ENCODE measurements around the gene TBC1D22A. TPM values are rescaled to one million over a fixed set of nuclear protein-coding genes. Genes with fewer than 3 reads are reported as not detected.
A peak's percentile ranks its signal among the peaks of the same experiment; 100 is the strongest.

Gene TBC1D22A
- polyA plus RNA-seq, 1 donor from 2014 or later: 9.3 TPM

DNA sequence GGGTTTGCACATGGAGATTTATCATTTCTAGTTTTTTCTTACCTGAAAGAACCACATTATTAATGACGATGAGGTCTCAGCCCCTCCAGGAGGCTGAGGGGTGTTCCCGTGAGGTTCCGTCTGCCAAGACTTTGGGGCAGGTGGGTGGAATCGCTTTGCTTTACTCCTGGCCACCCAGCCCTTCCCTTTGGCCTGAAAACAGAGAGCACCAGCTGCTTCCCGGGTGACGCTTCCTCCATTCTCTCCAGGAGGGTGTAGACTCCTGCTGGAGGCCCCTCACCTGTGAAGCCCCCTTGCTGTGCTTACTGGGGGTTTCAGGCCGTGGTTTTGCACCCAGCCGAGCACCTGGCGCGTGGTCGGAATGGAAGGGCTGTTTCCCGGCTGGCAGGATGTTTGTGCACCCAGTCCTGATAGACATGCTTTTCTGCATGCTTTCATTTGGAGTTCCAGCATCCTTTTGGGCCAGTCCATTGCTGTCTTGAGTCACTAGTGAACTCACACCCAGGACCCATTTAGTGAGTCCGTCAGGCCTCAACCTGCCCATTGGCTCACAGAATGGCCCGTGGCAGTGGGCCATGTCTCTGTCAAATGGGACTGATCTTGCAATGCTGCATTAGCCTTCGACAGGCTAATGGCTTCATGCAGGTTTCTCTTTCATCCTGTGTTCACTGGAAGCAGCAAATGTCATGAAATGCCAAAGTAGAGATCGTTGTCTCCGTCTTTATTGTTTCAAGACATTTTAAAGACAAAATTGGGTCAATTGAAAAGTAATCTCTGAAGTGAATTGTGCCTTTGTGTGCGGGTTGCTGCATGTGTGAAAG is 360.8 kb downstream of the TBC1D22A start:
- Histone ChIP-seq H3K4me2 (ENCODE audit: low read length) (no peak overlapping the region), H3K4me3 (ENCODE audit: low read length) (no peak overlapping the region), H3K27ac (ENCODE audit: low read length) (no peak overlapping the region), H3F3A (ENCODE audit: insufficient read depth, low read length, poor library complexity, severe bottlenecking) (no peaks in the 10 kb centered on the region), H4K20me1 (ENCODE audit: insufficient read depth) (no peaks in the 10 kb centered on the region), H3K27me3 (ENCODE audit: insufficient read depth, low read depth, low read length) (no peaks in the 10 kb centered on the region), H3K36me3 (ENCODE audit: insufficient read depth, low read length) (no peaks in the 10 kb centered on the region), H3K9me2 (ENCODE audit: insufficient read depth, low read length) (no peaks in the 10 kb centered on the region), H2AFZ (ENCODE audit: low read depth, low read length) (no peak overlapping the region), H3K9me3 (ENCODE audit: low read length) (no peaks in the 10 kb centered on the region), H3K9ac (ENCODE audit: low read length) (no peak overlapping the region), H3K79me2 (replicated peaks; ENCODE audit: insufficient read depth, low read length) (no peaks in the 10 kb centered on the region)
- peak; percentile 55 for TF ChIP-seq POLR2AphosphoS5 (IDR thresholded peaks at IDR 0.05)
- peak; percentile 60 for TF ChIP-seq EP300 (conservative IDR thresholded peaks at IDR 0.05; ENCODE audit: poor library complexity, severe bottlenecking)
- TF ChIP-seq TAF1 (IDR thresholded peaks at IDR 0.05; ENCODE audit: low read depth): no peak

DNA sequence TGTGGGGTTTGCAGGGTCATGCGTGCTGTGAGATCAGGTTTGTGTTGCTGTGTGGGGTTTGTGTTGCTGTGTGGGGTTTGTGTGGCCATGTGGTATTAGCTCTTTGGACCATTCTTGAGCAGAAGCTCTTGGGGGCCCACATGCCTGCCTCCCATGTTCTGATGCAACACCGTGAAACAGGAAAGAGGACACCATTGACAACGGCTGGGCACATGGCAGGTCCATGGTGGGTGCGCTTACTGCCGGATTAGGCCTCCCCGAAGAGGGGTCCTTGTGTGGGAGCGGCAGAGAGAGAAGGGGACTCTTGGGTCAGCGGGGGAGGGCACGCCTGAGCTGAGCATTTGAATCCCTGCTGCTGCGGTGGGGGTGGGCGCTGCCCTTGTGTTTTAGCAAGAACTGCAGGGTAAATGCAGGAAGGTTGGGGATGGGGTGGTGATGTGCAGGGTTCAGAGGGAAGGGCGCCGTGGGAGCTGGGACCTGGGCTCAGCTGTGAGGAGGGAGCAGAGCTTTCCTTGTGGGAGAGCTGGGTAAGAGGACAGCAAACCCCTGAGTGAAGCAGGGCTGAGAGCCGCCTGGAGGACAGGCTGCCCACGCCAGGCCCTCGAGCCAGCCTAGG is 361.5 kb downstream of the TBC1D22A start:
- H3K9me2 ChIP-seq (ENCODE audit: insufficient read depth, low read length): no peaks in the 10 kb centered on the region
- TF ChIP-seq EZH2 (IDR thresholded peaks at IDR 0.05; ENCODE audit: borderline replicate concordance, insufficient read depth, low read length, poor library complexity, severe bottlenecking) (no peak), EP300 (conservative IDR thresholded peaks at IDR 0.05; ENCODE audit: poor library complexity, severe bottlenecking) (peak; percentile 1)
- H2AFZ ChIP-seq (ENCODE audit: low read depth, low read length): no peak overlapping the region

DNA sequence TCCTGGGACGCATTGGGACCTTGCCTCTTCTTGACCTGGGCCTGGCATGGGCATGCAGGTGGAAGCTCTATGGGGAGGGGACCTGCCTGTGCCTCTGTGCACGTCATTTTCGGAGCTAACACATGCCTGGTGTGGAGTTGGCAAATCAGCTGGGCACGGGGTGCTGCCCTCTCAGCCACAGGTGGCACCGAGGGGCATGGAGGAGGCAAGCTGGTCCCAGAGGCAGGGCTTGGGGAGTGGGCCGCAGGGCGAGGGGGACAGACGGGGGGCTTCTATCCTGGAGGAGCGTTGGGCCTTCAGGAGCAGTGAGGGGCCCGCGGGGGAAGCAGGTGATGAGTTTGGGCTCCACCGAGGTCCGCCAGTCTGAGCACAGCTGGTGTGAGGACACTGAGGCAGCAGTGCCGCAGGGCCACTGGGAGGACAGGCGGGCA is 362.0 kb downstream of the TBC1D22A start:
- Histone ChIP-seq H3K36me3 (ENCODE audit: insufficient read depth, low read length) (no peaks in the 10 kb centered on the region), H3K4me3 (ENCODE audit: low read length) (no peak overlapping the region), H3F3A (ENCODE audit: insufficient read depth, low read length, poor library complexity, severe bottlenecking) (no peaks in the 10 kb centered on the region), H3K9me3 (ENCODE audit: low read length) (no peaks in the 10 kb centered on the region), H3K4me2 (ENCODE audit: low read length) (no peak overlapping the region), H3K27ac (ENCODE audit: low read length) (no peak overlapping the region), H3K9ac (ENCODE audit: low read length) (no peak overlapping the region), H2AFZ (ENCODE audit: low read depth, low read length) (no peak overlapping the region), H3K79me2 (replicated peaks; ENCODE audit: insufficient read depth, low read length) (no peaks in the 10 kb centered on the region), H3K27me3 (ENCODE audit: insufficient read depth, low read depth, low read length) (no peaks in the 10 kb centered on the region), H4K20me1 (ENCODE audit: insufficient read depth) (no peaks in the 10 kb centered on the region), H3K9me2 (ENCODE audit: insufficient read depth, low read length) (no peaks in the 10 kb centered on the region)
- TF ChIP-seq RAD21 (conservative IDR thresholded peaks at IDR 0.05) (no peak), EZH2 (IDR thresholded peaks at IDR 0.05; ENCODE audit: borderline replicate concordance, insufficient read depth, low read length, poor library complexity, severe bottlenecking) (no peak), SMC3 (conservative IDR thresholded peaks at IDR 0.05; ENCODE audit: poor library complexity) (no peak), POLR2AphosphoS5 (IDR thresholded peaks at IDR 0.05) (no peak), MXI1 (conservative IDR thresholded peaks at IDR 0.05; ENCODE audit: poor library complexity, severe bottlenecking) (no peak), EP300 (conservative IDR thresholded peaks at IDR 0.05; ENCODE audit: poor library complexity, severe bottlenecking) (no peak), TAF1 (IDR thresholded peaks at IDR 0.05; ENCODE audit: low read depth) (no peak)
- TF ChIP-seq, protein P1, sequence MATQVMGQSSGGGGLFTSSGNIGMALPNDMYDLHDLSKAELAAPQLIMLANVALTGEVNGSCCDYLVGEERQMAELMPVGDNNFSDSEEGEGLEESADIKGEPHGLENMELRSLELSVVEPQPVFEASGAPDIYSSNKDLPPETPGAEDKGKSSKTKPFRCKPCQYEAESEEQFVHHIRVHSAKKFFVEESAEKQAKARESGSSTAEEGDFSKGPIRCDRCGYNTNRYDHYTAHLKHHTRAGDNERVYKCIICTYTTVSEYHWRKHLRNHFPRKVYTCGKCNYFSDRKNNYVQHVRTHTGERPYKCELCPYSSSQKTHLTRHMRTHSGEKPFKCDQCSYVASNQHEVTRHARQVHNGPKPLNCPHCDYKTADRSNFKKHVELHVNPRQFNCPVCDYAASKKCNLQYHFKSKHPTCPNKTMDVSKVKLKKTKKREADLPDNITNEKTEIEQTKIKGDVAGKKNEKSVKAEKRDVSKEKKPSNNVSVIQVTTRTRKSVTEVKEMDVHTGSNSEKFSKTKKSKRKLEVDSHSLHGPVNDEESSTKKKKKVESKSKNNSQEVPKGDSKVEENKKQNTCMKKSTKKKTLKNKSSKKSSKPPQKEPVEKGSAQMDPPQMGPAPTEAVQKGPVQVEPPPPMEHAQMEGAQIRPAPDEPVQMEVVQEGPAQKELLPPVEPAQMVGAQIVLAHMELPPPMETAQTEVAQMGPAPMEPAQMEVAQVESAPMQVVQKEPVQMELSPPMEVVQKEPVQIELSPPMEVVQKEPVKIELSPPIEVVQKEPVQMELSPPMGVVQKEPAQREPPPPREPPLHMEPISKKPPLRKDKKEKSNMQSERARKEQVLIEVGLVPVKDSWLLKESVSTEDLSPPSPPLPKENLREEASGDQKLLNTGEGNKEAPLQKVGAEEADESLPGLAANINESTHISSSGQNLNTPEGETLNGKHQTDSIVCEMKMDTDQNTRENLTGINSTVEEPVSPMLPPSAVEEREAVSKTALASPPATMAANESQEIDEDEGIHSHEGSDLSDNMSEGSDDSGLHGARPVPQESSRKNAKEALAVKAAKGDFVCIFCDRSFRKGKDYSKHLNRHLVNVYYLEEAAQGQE (IDR thresholded peaks at IDR 0.05; ENCODE audit: borderline replicate concordance): no peak
- TF ChIP-seq, protein P2, sequence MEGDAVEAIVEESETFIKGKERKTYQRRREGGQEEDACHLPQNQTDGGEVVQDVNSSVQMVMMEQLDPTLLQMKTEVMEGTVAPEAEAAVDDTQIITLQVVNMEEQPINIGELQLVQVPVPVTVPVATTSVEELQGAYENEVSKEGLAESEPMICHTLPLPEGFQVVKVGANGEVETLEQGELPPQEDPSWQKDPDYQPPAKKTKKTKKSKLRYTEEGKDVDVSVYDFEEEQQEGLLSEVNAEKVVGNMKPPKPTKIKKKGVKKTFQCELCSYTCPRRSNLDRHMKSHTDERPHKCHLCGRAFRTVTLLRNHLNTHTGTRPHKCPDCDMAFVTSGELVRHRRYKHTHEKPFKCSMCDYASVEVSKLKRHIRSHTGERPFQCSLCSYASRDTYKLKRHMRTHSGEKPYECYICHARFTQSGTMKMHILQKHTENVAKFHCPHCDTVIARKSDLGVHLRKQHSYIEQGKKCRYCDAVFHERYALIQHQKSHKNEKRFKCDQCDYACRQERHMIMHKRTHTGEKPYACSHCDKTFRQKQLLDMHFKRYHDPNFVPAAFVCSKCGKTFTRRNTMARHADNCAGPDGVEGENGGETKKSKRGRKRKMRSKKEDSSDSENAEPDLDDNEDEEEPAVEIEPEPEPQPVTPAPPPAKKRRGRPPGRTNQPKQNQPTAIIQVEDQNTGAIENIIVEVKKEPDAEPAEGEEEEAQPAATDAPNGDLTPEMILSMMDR (IDR thresholded peaks at IDR 0.05; ENCODE audit: poor library complexity, severe bottlenecking): no peak

More for the DNA sequence above, 361.5 kb downstream of the TBC1D22A start:
- no peaks in the 10 kb centered on the region for H3F3A ChIP-seq (ENCODE audit: insufficient read depth, low read length, poor library complexity, severe bottlenecking)
- H3K79me2 ChIP-seq (replicated peaks; ENCODE audit: insufficient read depth, low read length): no peaks in the 10 kb centered on the region
- no peak overlapping the region for H3K4me2 ChIP-seq (ENCODE audit: low read length)
- H3K4me3 ChIP-seq (ENCODE audit: low read length): no peak overlapping the region
- no peaks in the 10 kb centered on the region for H4K20me1 ChIP-seq (ENCODE audit: insufficient read depth)
- no peaks in the 10 kb centered on the region for H3K27me3 ChIP-seq (ENCODE audit: insufficient read depth, low read depth, low read length)
- H3K9ac ChIP-seq (ENCODE audit: low read length): no peak overlapping the region
- no peaks in the 10 kb centered on the region for H3K9me3 ChIP-seq (ENCODE audit: low read length)
- no peaks in the 10 kb centered on the region for H3K36me3 ChIP-seq (ENCODE audit: insufficient read depth, low read length)
- H3K27ac ChIP-seq (ENCODE audit: low read length): no peak overlapping the region
